Left lung (tissue), 10 donors: ENCODE measurements around the gene JARID2. TPM values are rescaled to one million over a fixed set of nuclear protein-coding genes. Genes with fewer than 3 reads are reported as not detected.

ENCODE experiments used
- ATAC-seq: fragments of 200-7000 bp; cut with Tn5 transposase; one replicate; pipeline ENCODE4 v1.9.1; 2020; ENCODE audit warnings: moderate library complexity
- DNase-seq, 4 donors: peaks; one replicate each; pipeline ENCODE4 v3.0.0-alpha.2; 2013 to 2020
- H3K27ac ChIP-seq, 2 donors: fragments of 200-600 bp; sonication (generic) in 1 of 2; one replicate each; pipeline versions ENCODE4 v1.5.0 to v1.8.0; 2020 to 2021
- H3K27me3 ChIP-seq, 2 donors: fragments of 200-600 bp; sonication (generic) in 1 of 2; one replicate each; pipeline versions ENCODE4 v1.5.0 to v1.8.0; 2020 to 2021
- H3K36me3 ChIP-seq, 2 donors: fragments of 200-600 bp; sonication (generic) in 1 of 2; one replicate each; pipeline versions ENCODE4 v1.5.0 to v1.8.0; 2020 to 2021
- H3K4me1 ChIP-seq, 2 donors: fragments of 200-600 bp; one replicate each; pipeline ENCODE4 v1.8.0; 2021
- H3K4me3 ChIP-seq, 2 donors: fragments of 200-600 bp; sonication (generic) in 1 of 2; one replicate each; pipeline versions ENCODE4 v1.5.0 to v1.8.0; 2020 to 2021; ENCODE audit warnings: mild to moderate bottlenecking in 1 of 2
- H3K9me3 ChIP-seq, 2 donors: fragments of 200-600 bp; sonication (generic) in 1 of 2; one replicate each; pipeline versions ENCODE4 v1.5.0 to v1.8.0; 2020 to 2021
- intact Hi-C, 2 donors: fragments of 100-400 bp; cut with DNase I; formaldehyde crosslinking; loops; one replicate each; pipeline versions ENCODE4 v1.11.2 to v1.14.2; 2022
- polyA plus RNA-seq, 6 donors: library from polyadenylated mRNA; unstranded; fragments of 120-200 nt; gene quantifications; one replicate each; pipeline ENCODE4 v1.2.1, GENCODE V29; 2013; ENCODE audit not compliant: insufficient read length in 6 of 6
- total RNA-seq, 2 donors: library from RNA; stranded (reverse); fragmentation: NEBNext Ultra II Directional; extraction: Animal tissue kit (Norgen Biotek cat#: 25700); gene quantifications; one replicate each; pipeline ENCODE4 v1.2.1, GENCODE V29; 2021
- TF ChIP-seq, protein P1 (sequence below), 2 donors: fragments of 200-600 bp; sonication (generic) in 1 of 2; IDR thresholded peaks; one replicate each; pipeline versions ENCODE4 v1.5.0 to v1.8.0; 2021; ENCODE audit warnings: antibody characterized with exemption in 2 of 2
- donor health status: DM: no; HTN: yes; CAD: no.
- donor health status: DM: no; HTN: no; CAD: no.

Gene JARID2
- total and polyA plus RNA-seq, 8 donors, result 10.2 to 19.4 (median 17.8) TPM

DNA sequence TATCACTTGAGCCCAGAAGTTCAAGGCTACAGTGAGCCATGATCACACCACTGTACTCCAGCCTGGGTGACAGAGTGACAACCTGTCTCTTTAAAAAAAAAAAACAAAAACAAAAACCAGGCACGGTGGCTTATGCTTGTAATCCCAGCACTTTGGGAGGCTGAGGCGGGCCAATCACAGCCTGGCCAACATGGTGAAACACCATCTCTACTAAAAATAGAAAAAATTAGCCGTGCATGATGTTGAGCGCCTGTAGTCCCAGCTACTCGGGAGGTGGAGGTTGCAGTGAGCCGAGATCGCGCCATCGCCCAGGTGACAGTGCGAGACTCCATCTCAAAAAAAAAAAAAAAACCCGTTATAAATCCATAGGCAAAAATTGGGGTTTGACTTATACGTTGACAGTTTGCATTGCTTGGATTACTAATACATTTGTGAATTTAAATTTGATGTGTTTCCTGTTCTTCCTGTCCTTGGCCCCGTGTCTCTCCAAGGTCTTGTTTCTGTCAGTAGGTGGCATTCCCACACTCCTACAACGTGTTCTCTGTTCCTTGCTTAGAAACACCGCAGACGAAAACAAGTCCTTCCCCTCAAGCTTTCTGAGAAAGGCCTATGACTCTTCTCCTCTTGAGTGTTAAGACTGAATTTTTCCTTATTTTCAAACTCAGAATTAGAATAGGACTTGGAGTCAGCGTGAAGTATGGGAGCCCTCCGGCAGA, 269.9 kb downstream of the JARID2 start:
- no peaks in the 10 kb centered on the region for H3K27me3 ChIP-seq
- TF ChIP-seq, protein P1, sequence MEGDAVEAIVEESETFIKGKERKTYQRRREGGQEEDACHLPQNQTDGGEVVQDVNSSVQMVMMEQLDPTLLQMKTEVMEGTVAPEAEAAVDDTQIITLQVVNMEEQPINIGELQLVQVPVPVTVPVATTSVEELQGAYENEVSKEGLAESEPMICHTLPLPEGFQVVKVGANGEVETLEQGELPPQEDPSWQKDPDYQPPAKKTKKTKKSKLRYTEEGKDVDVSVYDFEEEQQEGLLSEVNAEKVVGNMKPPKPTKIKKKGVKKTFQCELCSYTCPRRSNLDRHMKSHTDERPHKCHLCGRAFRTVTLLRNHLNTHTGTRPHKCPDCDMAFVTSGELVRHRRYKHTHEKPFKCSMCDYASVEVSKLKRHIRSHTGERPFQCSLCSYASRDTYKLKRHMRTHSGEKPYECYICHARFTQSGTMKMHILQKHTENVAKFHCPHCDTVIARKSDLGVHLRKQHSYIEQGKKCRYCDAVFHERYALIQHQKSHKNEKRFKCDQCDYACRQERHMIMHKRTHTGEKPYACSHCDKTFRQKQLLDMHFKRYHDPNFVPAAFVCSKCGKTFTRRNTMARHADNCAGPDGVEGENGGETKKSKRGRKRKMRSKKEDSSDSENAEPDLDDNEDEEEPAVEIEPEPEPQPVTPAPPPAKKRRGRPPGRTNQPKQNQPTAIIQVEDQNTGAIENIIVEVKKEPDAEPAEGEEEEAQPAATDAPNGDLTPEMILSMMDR (IDR thresholded peaks at IDR 0.05), result no peak
- ATAC-seq, result no peak
- intact Hi-C loops, result no loop called here
- H3K9me3 ChIP-seq, result no peaks in the 10 kb centered on the region
- H3K4me3 ChIP-seq, result no peak overlapping the region
- no peaks in the 10 kb centered on the region for H3K4me1 ChIP-seq
- peaks cover 0 to 91% of the 10 kb centered on the region in 2 donors for H3K36me3 ChIP-seq
- no peak overlapping the region for H3K27ac ChIP-seq
- DNase-seq, result no peak

DNA sequence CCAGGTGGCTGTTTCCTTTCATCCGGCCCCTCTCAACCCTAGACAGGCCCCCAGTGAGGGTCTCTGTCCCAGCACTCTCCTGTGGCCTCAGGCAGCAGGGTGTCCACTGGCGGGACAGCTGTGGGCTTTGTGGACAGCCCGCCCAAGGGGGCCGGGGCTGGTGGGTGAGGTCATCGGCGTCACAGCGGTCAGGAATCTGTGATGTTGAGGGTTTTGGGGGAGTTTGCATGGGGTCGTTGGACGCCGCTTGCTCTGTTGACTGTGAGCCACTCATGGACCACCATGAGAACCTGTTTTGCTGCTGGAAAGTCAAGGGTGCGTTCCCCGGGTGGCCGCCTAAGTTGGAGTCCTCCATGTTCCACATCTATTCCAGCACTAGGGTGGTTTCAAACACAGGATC, 270.5 kb downstream of the JARID2 start:
- Histone ChIP-seq H3K36me3 (peaks cover 0 to 91% of the 10 kb centered on the region in 2 donors), H3K4me3 (no peak overlapping the region), H3K9me3 (no peaks in the 10 kb centered on the region), H3K4me1 (peaks cover 0 to 2% of the 10 kb centered on the region in 2 donors), H3K27ac (no peak overlapping the region), H3K27me3 (no peaks in the 10 kb centered on the region)
- TF ChIP-seq, protein P1 (IDR thresholded peaks at IDR 0.05), result no peak
- ATAC-seq (no peak), DNase-seq (no peak)
- intact Hi-C loops, result no loop called here

DNA sequence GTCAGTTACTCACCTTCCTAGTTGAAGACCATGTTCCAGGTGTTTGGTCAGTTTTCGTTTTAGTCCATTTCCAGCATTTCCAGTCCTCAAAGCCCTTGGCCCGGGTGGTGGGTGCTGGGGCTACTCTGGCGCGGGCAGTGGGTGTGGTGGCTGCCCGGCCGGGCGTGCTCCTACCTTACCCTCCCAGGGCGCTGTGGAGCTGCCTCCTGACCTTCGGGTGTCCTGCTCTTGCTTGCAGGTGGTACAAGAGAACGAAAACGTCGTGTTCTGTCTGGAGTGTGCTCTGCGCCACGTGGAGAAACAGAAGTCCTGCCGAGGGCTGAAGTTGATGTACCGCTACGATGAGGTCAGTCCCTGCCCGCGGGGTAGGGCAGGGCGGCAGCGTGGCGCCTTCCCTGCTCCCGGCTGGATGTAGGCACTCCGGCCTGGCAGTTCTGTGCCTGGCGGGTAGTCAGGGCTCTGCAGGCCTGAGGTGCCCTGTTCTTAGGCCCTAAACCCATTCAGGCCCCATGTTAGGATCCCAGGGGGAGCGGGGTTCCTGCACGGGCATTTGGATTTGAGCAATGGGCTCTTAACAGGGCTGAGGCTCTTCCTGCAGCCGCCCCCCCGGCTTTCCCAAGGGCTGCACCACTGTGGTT, 271.2 kb downstream of the JARID2 start:
- DNase-seq (no peak), ATAC-seq (no peak)
- Histone ChIP-seq H3K9me3 (no peaks in the 10 kb centered on the region), H3K4me1 (peaks cover 0 to 8% of the 10 kb centered on the region in 2 donors), H3K36me3 (peaks cover 0 to 90% of the 10 kb centered on the region in 2 donors), H3K4me3 (no peak overlapping the region), H3K27ac (no peak overlapping the region), H3K27me3 (no peaks in the 10 kb centered on the region)
- TF ChIP-seq, protein P1 (IDR thresholded peaks at IDR 0.05), result no peak
- intact Hi-C loops, result no loop called here

DNA sequence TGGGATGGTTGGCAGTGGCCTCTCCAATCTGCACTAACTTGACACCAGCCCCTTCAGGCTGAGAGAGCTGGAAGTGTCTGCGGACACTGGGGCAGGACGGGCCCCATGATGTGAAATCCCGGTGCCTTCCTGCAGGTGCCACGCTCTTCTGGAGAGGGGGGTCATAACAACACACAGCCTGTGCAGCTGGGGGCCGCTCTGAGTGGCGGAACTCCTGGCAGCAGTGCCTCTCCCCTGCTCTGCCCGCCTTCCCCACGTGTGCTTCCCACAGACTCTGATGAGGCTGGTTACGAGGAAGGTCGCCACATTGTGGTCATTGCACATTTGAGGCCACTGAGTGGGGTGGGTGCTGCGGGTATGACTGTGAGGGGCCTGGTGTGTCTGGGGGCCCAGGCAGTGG, 271.7 kb downstream of the JARID2 start:
- ATAC-seq (no peak), DNase-seq (no peak)
- TF ChIP-seq, protein P1 (IDR thresholded peaks at IDR 0.05), result no peak
- Histone ChIP-seq H3K36me3 (peaks cover 0 to 91% of the 10 kb centered on the region in 2 donors), H3K9me3 (no peaks in the 10 kb centered on the region), H3K4me3 (no peak overlapping the region), H3K27me3 (no peaks in the 10 kb centered on the region), H3K27ac (no peak overlapping the region), H3K4me1 (peaks cover 0 to 14% of the 10 kb centered on the region in 2 donors)
- intact Hi-C loops, result no loop called here

DNA sequence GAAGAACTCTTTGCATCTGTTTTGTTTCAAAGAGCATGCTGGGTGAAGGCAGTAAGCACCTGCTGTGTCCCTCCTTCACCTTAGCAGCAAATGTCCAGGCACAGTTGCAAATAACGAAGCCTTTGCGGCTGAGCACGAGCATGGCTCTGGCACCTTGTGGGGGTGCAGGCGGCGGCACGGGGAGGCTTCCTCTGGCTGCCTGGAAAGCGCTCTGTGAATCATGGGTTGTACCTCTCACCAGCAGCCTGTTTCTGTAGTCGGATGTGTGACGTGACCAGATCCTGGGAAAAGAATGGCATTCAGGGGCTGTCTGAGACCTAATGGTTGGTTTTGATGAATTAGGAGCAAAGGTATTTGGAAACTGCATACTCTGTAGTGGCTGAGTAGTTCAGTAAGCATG, 272.2 kb downstream of the JARID2 start:
- intact Hi-C loops, result no loop called here
- H3K9me3 ChIP-seq, result no peaks in the 10 kb centered on the region

More for the DNA sequence above, 272.2 kb downstream of the JARID2 start:
- TF ChIP-seq, protein P1 (IDR thresholded peaks at IDR 0.05), result no peak
- no peak for DNase-seq
- ATAC-seq, result no peak
- Histone ChIP-seq H3K4me3 (no peak overlapping the region), H3K27ac (no peak overlapping the region), H3K27me3 (no peaks in the 10 kb centered on the region), H3K4me1 (peaks cover 0 to 16% of the 10 kb centered on the region in 2 donors), H3K36me3 (peaks cover 0 to 92% of the 10 kb centered on the region in 2 donors)
